ENCODE measurements around the gene CDH15. TPM values are rescaled to one million over a fixed set of nuclear protein-coding genes. Genes with fewer than 3 reads are reported as not detected.
A peak's percentile ranks its signal among the peaks of the same experiment; 100 is the strongest.
"Not testable (repeated sequence)": the region's sequence is repeated elsewhere in the genome, so short reads cannot be mapped to it uniquely, and the experiment has no call there.

CDH15 gene
- total RNA-seq, 1 experiment from 2014 or later = not detected

GRCh38 chr16:89183975-89184676 is 12.6 kb downstream of the CDH15 start:
- no peak overlapping the region for H3K4me3 Mint-ChIP-seq (ENCODE audit: unreplicated experiment)
- ChIA-PET CTCF (no interaction called here), POLR2A (no interaction called here)
- no peak for DNase-seq
- H3K9me3 ChIP-seq = no peaks in the 10 kb centered on the region
- H3K4me1 ChIP-seq = no peaks in the 10 kb centered on the region
- no TSS peak for BruUV-seq (replicated peaks)
- no peaks in the 10 kb centered on the region for H3K4me1 Mint-ChIP-seq (ENCODE audit: low read depth, unreplicated experiment)
- H3K27me3 ChIP-seq (replicated peaks; ENCODE audit: control insufficient read depth, insufficient read depth, low read length) = no peaks in the 10 kb centered on the region
- TF ChIP-seq CTCF (IDR thresholded peaks at IDR 0.05; ENCODE audit: insufficient read depth in 1 of 2, low read depth in 1 of 2, low read length in 1 of 2, severe bottlenecking in 1 of 2, unreplicated experiment in 1 of 2) = peak in 1 of 2 experiments; percentile 24
- H3K9me3 Mint-ChIP-seq (ENCODE audit: unreplicated experiment) = no peaks in the 10 kb centered on the region
- peaks cover 6% of the 10 kb centered on the region for H3K36me3 Mint-ChIP-seq (ENCODE audit: insufficient read depth, unreplicated experiment)
- H3K27ac Mint-ChIP-seq (ENCODE audit: unreplicated experiment) = no peak overlapping the region
- intact Hi-C loops (cut with micrococcal nuclease; ENCODE audit: unreplicated experiment) = no loop called here
- no peaks in the 10 kb centered on the region for H3K36me3 ChIP-seq (ENCODE audit: control insufficient read depth, insufficient read depth, low read length)
- peaks cover 7% of the 10 kb centered on the region for H3K27me3 Mint-ChIP-seq (ENCODE audit: insufficient read depth, unreplicated experiment)
- H3K4me3 ChIP-seq (ENCODE audit: low read depth, low read length) = no peak overlapping the region

GRCh38 chr16:89184677-89184932 is 13.1 kb downstream of the CDH15 start:
- BruUV-seq (replicated peaks) = no TSS peak
- no peak for TF ChIP-seq CTCF (IDR thresholded peaks at IDR 0.05; ENCODE audit: insufficient read depth in 1 of 2, low read depth in 1 of 2, low read length in 1 of 2, severe bottlenecking in 1 of 2, unreplicated experiment in 1 of 2)
- Histone ChIP-seq H3K4me1 (no peaks in the 10 kb centered on the region), H3K36me3 (ENCODE audit: control insufficient read depth, insufficient read depth, low read length) (no peaks in the 10 kb centered on the region), H3K9me3 (no peaks in the 10 kb centered on the region), H3K27me3 (replicated peaks; ENCODE audit: control insufficient read depth, insufficient read depth, low read length) (no peaks in the 10 kb centered on the region), H3K4me3 (ENCODE audit: low read depth, low read length) (no peak overlapping the region)
- H3K4me3 Mint-ChIP-seq (ENCODE audit: unreplicated experiment) = no peak overlapping the region
- no peak for DNase-seq
- no peak overlapping the region for H3K27ac Mint-ChIP-seq (ENCODE audit: unreplicated experiment)
- no peaks in the 10 kb centered on the region for H3K9me3 Mint-ChIP-seq (ENCODE audit: unreplicated experiment)
- CTCF ChIA-PET = no interaction called here
- H3K4me1 Mint-ChIP-seq (ENCODE audit: low read depth, unreplicated experiment) = no peaks in the 10 kb centered on the region
- intact Hi-C loops (cut with micrococcal nuclease; ENCODE audit: unreplicated experiment) = no loop called here
- POLR2A ChIA-PET = no interaction called here
- peaks cover 7% of the 10 kb centered on the region for H3K27me3 Mint-ChIP-seq (ENCODE audit: insufficient read depth, unreplicated experiment)
- peaks cover 6% of the 10 kb centered on the region for H3K36me3 Mint-ChIP-seq (ENCODE audit: insufficient read depth, unreplicated experiment)

GRCh38 chr16:89184933-89185794 is 13.6 kb downstream of the CDH15 start:
- Mint-ChIP-seq H3K27ac (ENCODE audit: unreplicated experiment) (no peak overlapping the region), H3K27me3 (ENCODE audit: insufficient read depth, unreplicated experiment) (peaks cover 7% of the 10 kb centered on the region), H3K4me1 (ENCODE audit: low read depth, unreplicated experiment) (no peaks in the 10 kb centered on the region), H3K36me3 (ENCODE audit: insufficient read depth, unreplicated experiment) (peaks cover 6% of the 10 kb centered on the region), H3K4me3 (ENCODE audit: unreplicated experiment) (no peak overlapping the region), H3K9me3 (ENCODE audit: unreplicated experiment) (no peaks in the 10 kb centered on the region)
- H3K9me3 ChIP-seq = no peaks in the 10 kb centered on the region
- H3K27me3 ChIP-seq (replicated peaks; ENCODE audit: control insufficient read depth, insufficient read depth, low read length) = no peaks in the 10 kb centered on the region
- no peak overlapping the region for H3K4me3 ChIP-seq (ENCODE audit: low read depth, low read length)
- ChIA-PET CTCF (no interaction called here), POLR2A (no interaction called here)
- no peaks in the 10 kb centered on the region for H3K36me3 ChIP-seq (ENCODE audit: control insufficient read depth, insufficient read depth, low read length)
- intact Hi-C loops (cut with micrococcal nuclease; ENCODE audit: unreplicated experiment) = no loop called here
- no peak for DNase-seq
- BruUV-seq (replicated peaks) = no TSS peak
- no peak for TF ChIP-seq CTCF (IDR thresholded peaks at IDR 0.05; ENCODE audit: insufficient read depth in 1 of 2, low read depth in 1 of 2, low read length in 1 of 2, severe bottlenecking in 1 of 2, unreplicated experiment in 1 of 2)
- peaks cover 3% of the 10 kb centered on the region; the same call in 1 of the 2 replicates for H3K4me1 ChIP-seq

GRCh38 chr16:89185887-89186592 is 14.5 kb downstream of the CDH15 start:
- H3K4me1 ChIP-seq; H3K4me3 ChIP-seq (ENCODE audit: low read depth, low read length); BruUV-seq (replicated peaks); H3K27ac Mint-ChIP-seq (ENCODE audit: unreplicated experiment); POLR2A ChIA-PET; H3K36me3 ChIP-seq (ENCODE audit: control insufficient read depth, insufficient read depth, low read length); DNase-seq; H3K9me3 ChIP-seq; H3K9me3 Mint-ChIP-seq (ENCODE audit: unreplicated experiment); H3K4me3 Mint-ChIP-seq (ENCODE audit: unreplicated experiment); CTCF ChIA-PET; intact Hi-C loops (cut with micrococcal nuclease; ENCODE audit: unreplicated experiment); H3K4me1 Mint-ChIP-seq (ENCODE audit: low read depth, unreplicated experiment); H3K36me3 Mint-ChIP-seq (ENCODE audit: insufficient read depth, unreplicated experiment); H3K27me3 Mint-ChIP-seq (ENCODE audit: insufficient read depth, unreplicated experiment); H3K27me3 ChIP-seq (replicated peaks; ENCODE audit: control insufficient read depth, insufficient read depth, low read length): not testable (repeated sequence)
